ENCODE data around the gene ERBB4.

The ERBB4 gene

GRCh38 chr2:211463397-211463796 lies 1075.2 kb downstream of the ERBB4 start:
- no peak for TF ChIP-seq CSDC2 (CRISPR knock-in tag; IDR thresholded peaks at IDR 0.05)
- no peak for ATAC-seq

GRCh38 chr2:211458974-211459373 lies 1079.6 kb downstream of the ERBB4 start:
- no peak for ATAC-seq
- TF ChIP-seq TSHZ2 (CRISPR knock-in tag; IDR thresholded peaks at IDR 0.05), result no peak
- no peak for TF ChIP-seq ZNF70 (CRISPR knock-in tag; IDR thresholded peaks at IDR 0.05)

- ATAC-seq, result no peak
- TF ChIP-seq POU6F1 (CRISPR knock-in tag; IDR thresholded peaks at IDR 0.05; ENCODE audit: borderline replicate concordance, low read depth) (no peak), CREB5 (CRISPR knock-in tag; IDR thresholded peaks at IDR 0.05; ENCODE audit: low read depth) (no peak), ZC3H10 (CRISPR knock-in tag; IDR thresholded peaks at IDR 0.05) (no peak), RARB (CRISPR knock-in tag; IDR thresholded peaks at IDR 0.05) (no peak), ISL1 (CRISPR knock-in tag; IDR thresholded peaks at IDR 0.05) (no peak), PPARA (CRISPR knock-in tag; IDR thresholded peaks at IDR 0.05; ENCODE audit: borderline replicate concordance) (no peak), PATZ1 (CRISPR knock-in tag; IDR thresholded peaks at IDR 0.05; ENCODE audit: borderline replicate concordance) (no peak), ZNF8 (CRISPR knock-in tag; IDR thresholded peaks at IDR 0.05) (no peak), BACH2 (CRISPR knock-in tag; IDR thresholded peaks at IDR 0.05; ENCODE audit: borderline replicate concordance) (no peak), ZFP3 (CRISPR knock-in tag; IDR thresholded peaks at IDR 0.05) (no peak)
Measured at GRCh38 chr2:211457325-211457724, 1081.3 kb downstream of the ERBB4 start.

- peak; percentile 90 for ATAC-seq
- TF ChIP-seq PATZ1 (CRISPR knock-in tag; IDR thresholded peaks at IDR 0.05; ENCODE audit: borderline replicate concordance) (no peak), GLIS3 (CRISPR knock-in tag; IDR thresholded peaks at IDR 0.05) (no peak), TCF4 (CRISPR knock-in tag; IDR thresholded peaks at IDR 0.05; ENCODE audit: borderline replicate concordance) (no peak), PPARA (CRISPR knock-in tag; IDR thresholded peaks at IDR 0.05; ENCODE audit: borderline replicate concordance) (no peak), ESRRG (CRISPR knock-in tag; IDR thresholded peaks at IDR 0.05) (no peak), OSR1 (CRISPR knock-in tag; IDR thresholded peaks at IDR 0.05) (no peak), ISL1 (CRISPR knock-in tag; IDR thresholded peaks at IDR 0.05) (no peak), CREB5 (CRISPR knock-in tag; IDR thresholded peaks at IDR 0.05; ENCODE audit: low read depth) (no peak), ZFP30 (CRISPR knock-in tag; IDR thresholded peaks at IDR 0.05) (no peak), TOX (CRISPR knock-in tag; IDR thresholded peaks at IDR 0.05; ENCODE audit: borderline replicate concordance) (no peak)
Measured at GRCh38 chr2:211455216-211455841, 1083.3 kb downstream of the ERBB4 start.

Data from SK-N-SH treated with all-trans-retinoic acid at 6 μM for 48 hours (cell line).